SK-N-SH (cell line): ENCODE data around the gene TMEM150A. TPM values are rescaled to one million over a fixed set of nuclear protein-coding genes. Genes with fewer than 3 reads are reported as not detected.

Experiments
- CTCF ChIA-PET: fragments of 300-600, 350-600 bp; formaldehyde crosslinking; extraction: SDS; loops from one replicate; lab custom pipeline; 2021; lab: Yijun Ruan, JAX
- POLR2A ChIA-PET: fragments of 350-600 bp; sonication (Branson Sonifier 250); formaldehyde crosslinking; extraction: SDS; loops from one replicate; lab custom pipeline; 2020; ENCODE audit warnings: antibody characterized with exemption, inconsistent platforms; lab: Yijun Ruan, JAX
- DNase-seq: peaks from one replicate; pipeline ENCODE4 v3.0.0; 2012
- H2AFZ ChIP-seq: fragments of 200-600 bp; sonication (generic); 2 replicates; pipeline ENCODE4 v1.8.1; 2016; ENCODE audit warnings: antibody characterized with exemption, mild to moderate bottlenecking, low read depth
- H3F3A ChIP-seq: fragments of 200-600 bp; sonication (generic); replicated peaks from 2 replicates; pipeline ENCODE3; 2016; ENCODE audit warnings: antibody characterized with exemption, mild to moderate bottlenecking; ENCODE audit not compliant: insufficient read depth
- H3K27ac ChIP-seq, 2 experiments: fragments of 200-500 bp in 1 of 2; fragments of 200-600 bp in 1 of 2; sonication (Bioruptor generic) in 1 of 2; sonication (generic), shearing (Covaris generic) in 1 of 2; 2 replicates each; pipeline versions ENCODE4 v1.5.1 to v1.6.1; 2014 to 2016; ENCODE audit warnings: low read depth in 2 of 2, inconsistent platforms in 1 of 2, low read length in 1 of 2, mild to moderate bottlenecking in 1 of 2, mixed read lengths in 1 of 2
- H3K27me3 ChIP-seq: fragments of 200-600 bp; sonication (generic), shearing (Covaris generic); 2 replicates; pipeline ENCODE4 v1.6.1; 2016; ENCODE audit warnings: mixed run types; ENCODE audit not compliant: insufficient read depth
- H3K36me3 ChIP-seq, 2 experiments: fragments of 200-500 bp in 1 of 2; fragments of 200-600 bp in 1 of 2; sonication (Bioruptor generic) in 1 of 2; sonication (generic) in 1 of 2; replicated peaks in 1 of 2; 2 replicates each; pipeline versions ENCODE3 to v1.5.1; 2014 to 2016; ENCODE audit warnings: low read length in 1 of 2, mild to moderate bottlenecking in 1 of 2; ENCODE audit not compliant: insufficient read depth in 2 of 2, control insufficient read depth in 1 of 2
- H3K4me1 ChIP-seq, 2 experiments: fragments of 200-500 bp in 1 of 2; fragments of 200-600 bp in 1 of 2; sonication (Bioruptor generic) in 1 of 2; sonication (generic), shearing (Covaris generic) in 1 of 2; 2 replicates each; pipeline versions ENCODE4 v1.5.1 to v1.6.1; 2014 to 2016; ENCODE audit warnings: low read depth in 1 of 2, low read length in 1 of 2, mixed run types in 1 of 2; ENCODE audit not compliant: insufficient read depth in 2 of 2, control insufficient read depth in 1 of 2
- H3K4me2 ChIP-seq: fragments of 200-600 bp; sonication (generic), shearing (Covaris generic); 2 replicates; pipeline ENCODE4 v1.6.1; 2017; ENCODE audit warnings: mixed run types
- H3K4me3 ChIP-seq, 2 experiments: fragments of 200-500 bp in 1 of 2; fragments of 200-600 bp in 1 of 2; sonication (Bioruptor generic) in 1 of 2; sonication (generic), shearing (Covaris generic) in 1 of 2; 2 replicates each; pipeline versions ENCODE4 v1.5.1 to v1.8.1; 2014 to 2016; ENCODE audit warnings: low read depth in 2 of 2, inconsistent platforms in 1 of 2, low read length in 1 of 2, mild to moderate bottlenecking in 1 of 2, mixed read lengths in 1 of 2, moderate library complexity in 1 of 2
- H3K79me2 ChIP-seq: fragments of 200-600 bp; sonication (generic); 2 replicates; pipeline ENCODE4 v1.8.1; 2017; ENCODE audit warnings: mild to moderate bottlenecking; ENCODE audit not compliant: insufficient read depth
- H3K9ac ChIP-seq: fragments of 200-600 bp; sonication (generic); 2 replicates; pipeline ENCODE4 v1.6.1; 2017; ENCODE audit warnings: mixed run types
- H3K9me2 ChIP-seq: fragments of 200-600 bp; sonication (generic); 2 replicates; pipeline ENCODE4 v1.6.1; 2017; ENCODE audit warnings: mixed run types
- H3K9me3 ChIP-seq: fragments of 200-600 bp; sonication (generic); 2 replicates; pipeline ENCODE4 v1.6.1; 2017; ENCODE audit warnings: mixed run types, mild to moderate bottlenecking, moderate library complexity
- H4K20me1 ChIP-seq: fragments of 200-600 bp; sonication (generic); 2 replicates; pipeline ENCODE4 v1.6.1; 2017; ENCODE audit warnings: mild to moderate bottlenecking, mixed run types; ENCODE audit not compliant: insufficient read depth
- CTCF ChIP-seq: fragments of 200-600 bp; sonication (generic); IDR thresholded peaks from 2 replicates; pipeline ENCODE4 v1.6.1; 2017; ENCODE audit warnings: antibody characterized with exemption, mild to moderate bottlenecking, moderate library complexity
- EZH2phosphoT487 ChIP-seq: fragments of 200-600 bp; sonication (generic); IDR thresholded peaks from 2 replicates; pipeline ENCODE4 v1.6.1; 2017; ENCODE audit warnings: low read depth, mixed run types, mild to moderate bottlenecking, antibody characterized with exemption, moderate library complexity, borderline replicate concordance
- FOSL2 ChIP-seq: IDR thresholded peaks from 2 replicates; pipeline ENCODE4 v1.4.0; 2012; ENCODE audit warnings: low read depth, mild to moderate bottlenecking, moderate library complexity, borderline replicate concordance
- GABPA ChIP-seq: IDR thresholded peaks from 2 replicates; pipeline ENCODE4 v1.4.0; 2012; ENCODE audit warnings: low read depth, mild to moderate bottlenecking
- MEF2A ChIP-seq: IDR thresholded peaks from 2 replicates; pipeline ENCODE4 v1.4.0; 2012; ENCODE audit warnings: low read depth, borderline replicate concordance
- NRF1 ChIP-seq: IDR thresholded peaks from 2 replicates; pipeline ENCODE4 v1.6.1; 2012; ENCODE audit warnings: low read depth, mild to moderate bottlenecking, low read length
- POLR2AphosphoS5 ChIP-seq: IDR thresholded peaks from 2 replicates; pipeline ENCODE4 v1.6.1; 2012; ENCODE audit warnings: low read depth, low read length
- RCOR1 ChIP-seq: fragments of 150-350 bp; IDR thresholded peaks from 2 replicates; pipeline ENCODE4 v1.6.1; 2017; ENCODE audit warnings: antibody characterized with exemption, low read length
- RXRA ChIP-seq: IDR thresholded peaks from 2 replicates; pipeline ENCODE4 v1.4.0; 2012; ENCODE audit warnings: low read depth, mild to moderate bottlenecking, borderline replicate concordance
- SIN3A ChIP-seq: IDR thresholded peaks from 2 replicates; pipeline ENCODE4 v1.6.1; 2012; ENCODE audit warnings: low read depth, mild to moderate bottlenecking, low read length, moderate library complexity, borderline replicate concordance
- TAF1 ChIP-seq: IDR thresholded peaks from 2 replicates; pipeline ENCODE4 v1.6.1; 2012; ENCODE audit warnings: low read depth, mild to moderate bottlenecking, low read length, moderate library complexity, borderline replicate concordance
- WGBS: methylation state at CpG from one replicate; pipeline ENCODE4 v1.1.6; 2017; ENCODE audit warnings: low lambda C conversion rate; 5-methylcytosine and 5-hydroxymethylcytosine counted together
- polyA plus RNA-seq, 3 experiments: library from polyadenylated mRNA; depleted of rRNA; stranded (reverse); fragments of >200 nt; gene quantifications; 2 replicates each; pipeline ENCODE4 v1.2.3, GENCODE V29; 2012
- TF ChIP-seq, protein P1 (sequence below): IDR thresholded peaks from 2 replicates; pipeline ENCODE4; 2012
- TF ChIP-seq, protein P2 (sequence below): IDR thresholded peaks from 2 replicates; pipeline ENCODE4 v1.6.1; 2012; ENCODE audit warnings: mild to moderate bottlenecking, low read depth, low read length, moderate library complexity

TMEM150A gene
- polyA plus RNA-seq, 1 of the 3 experiments (the other 2 are of a cell fraction) = 20.2 TPM

- 80% methylated on average over 12 of the region's 12 CpGs for WGBS
- no peaks in the 10 kb centered on the region for H3K9me3 ChIP-seq
- no peaks in the 10 kb centered on the region for H4K20me1 ChIP-seq
- H2AFZ ChIP-seq = no peak overlapping the region
- H3K9me2 ChIP-seq = no peaks in the 10 kb centered on the region
- peaks cover 10% of the 10 kb centered on the region for H3K79me2 ChIP-seq
- no peak overlapping the region for H3K9ac ChIP-seq
- no peak overlapping the region for H3K27ac ChIP-seq
- H3K27me3 ChIP-seq = no peaks in the 10 kb centered on the region
- ChIA-PET CTCF (no interaction called here), POLR2A (no interaction called here)
- H3K36me3 ChIP-seq = peaks cover 0 to under 1% of the 10 kb centered on the region in 2 experiments
- TF ChIP-seq EZH2phosphoT487 (no peak), NRF1 (no peak), FOSL2 (no peak), RXRA (no peak), CTCF (no peak), GABPA (no peak), POLR2AphosphoS5 (no peak), TAF1 (no peak), RCOR1 (no peak), MEF2A (no peak), SIN3A (no peak)
- TF ChIP-seq, protein P1, sequence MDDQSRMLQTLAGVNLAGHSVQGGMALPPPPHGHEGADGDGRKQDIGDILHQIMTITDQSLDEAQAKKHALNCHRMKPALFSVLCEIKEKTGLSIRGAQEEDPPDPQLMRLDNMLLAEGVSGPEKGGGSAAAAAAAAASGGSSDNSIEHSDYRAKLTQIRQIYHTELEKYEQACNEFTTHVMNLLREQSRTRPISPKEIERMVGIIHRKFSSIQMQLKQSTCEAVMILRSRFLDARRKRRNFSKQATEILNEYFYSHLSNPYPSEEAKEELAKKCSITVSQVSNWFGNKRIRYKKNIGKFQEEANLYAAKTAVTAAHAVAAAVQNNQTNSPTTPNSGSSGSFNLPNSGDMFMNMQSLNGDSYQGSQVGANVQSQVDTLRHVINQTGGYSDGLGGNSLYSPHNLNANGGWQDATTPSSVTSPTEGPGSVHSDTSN = no peak
- TF ChIP-seq, protein P2, sequence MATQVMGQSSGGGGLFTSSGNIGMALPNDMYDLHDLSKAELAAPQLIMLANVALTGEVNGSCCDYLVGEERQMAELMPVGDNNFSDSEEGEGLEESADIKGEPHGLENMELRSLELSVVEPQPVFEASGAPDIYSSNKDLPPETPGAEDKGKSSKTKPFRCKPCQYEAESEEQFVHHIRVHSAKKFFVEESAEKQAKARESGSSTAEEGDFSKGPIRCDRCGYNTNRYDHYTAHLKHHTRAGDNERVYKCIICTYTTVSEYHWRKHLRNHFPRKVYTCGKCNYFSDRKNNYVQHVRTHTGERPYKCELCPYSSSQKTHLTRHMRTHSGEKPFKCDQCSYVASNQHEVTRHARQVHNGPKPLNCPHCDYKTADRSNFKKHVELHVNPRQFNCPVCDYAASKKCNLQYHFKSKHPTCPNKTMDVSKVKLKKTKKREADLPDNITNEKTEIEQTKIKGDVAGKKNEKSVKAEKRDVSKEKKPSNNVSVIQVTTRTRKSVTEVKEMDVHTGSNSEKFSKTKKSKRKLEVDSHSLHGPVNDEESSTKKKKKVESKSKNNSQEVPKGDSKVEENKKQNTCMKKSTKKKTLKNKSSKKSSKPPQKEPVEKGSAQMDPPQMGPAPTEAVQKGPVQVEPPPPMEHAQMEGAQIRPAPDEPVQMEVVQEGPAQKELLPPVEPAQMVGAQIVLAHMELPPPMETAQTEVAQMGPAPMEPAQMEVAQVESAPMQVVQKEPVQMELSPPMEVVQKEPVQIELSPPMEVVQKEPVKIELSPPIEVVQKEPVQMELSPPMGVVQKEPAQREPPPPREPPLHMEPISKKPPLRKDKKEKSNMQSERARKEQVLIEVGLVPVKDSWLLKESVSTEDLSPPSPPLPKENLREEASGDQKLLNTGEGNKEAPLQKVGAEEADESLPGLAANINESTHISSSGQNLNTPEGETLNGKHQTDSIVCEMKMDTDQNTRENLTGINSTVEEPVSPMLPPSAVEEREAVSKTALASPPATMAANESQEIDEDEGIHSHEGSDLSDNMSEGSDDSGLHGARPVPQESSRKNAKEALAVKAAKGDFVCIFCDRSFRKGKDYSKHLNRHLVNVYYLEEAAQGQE = no peak
- H3K4me1 ChIP-seq = peaks cover 0 to 12% of the 10 kb centered on the region in 2 experiments; a peak in 3 of 4 replicates
- H3K4me2 ChIP-seq = no peak overlapping the region
- no peak for DNase-seq
- H3F3A ChIP-seq = no peaks in the 10 kb centered on the region
- H3K4me3 ChIP-seq = no peak overlapping the region
Measured at GRCh38 chr2:85591563-85591962, 10.9 kb downstream of the TMEM150A start.
